SK-N-SH (cell line): Measurements from ENCODE around the gene PRRT1.

Experiments used
- CTCF ChIP-seq: fragments of 200-600 bp; sonication (generic); IDR thresholded peaks from 2 replicates; pipeline ENCODE4 v1.6.1; 2017; ENCODE audit warnings: antibody characterized with exemption, mild to moderate bottlenecking, moderate library complexity
- FOXM1 ChIP-seq: IDR thresholded peaks from 2 replicates; pipeline ENCODE4 v1.4.0; 2012; ENCODE audit warnings: low read depth, mild to moderate bottlenecking
- GABPA ChIP-seq: IDR thresholded peaks from 2 replicates; pipeline ENCODE4 v1.4.0; 2012; ENCODE audit warnings: low read depth, mild to moderate bottlenecking
- JUND ChIP-seq: IDR thresholded peaks from 2 replicates; pipeline ENCODE4 v1.4.0; 2012
- RAD21 ChIP-seq: IDR thresholded peaks from 2 replicates; pipeline ENCODE4 v1.6.1; 2012; ENCODE audit warnings: mild to moderate bottlenecking, low read length
- REST ChIP-seq: IDR thresholded peaks from 2 replicates; pipeline ENCODE4 v1.6.1; 2012; ENCODE audit warnings: mild to moderate bottlenecking, low read depth, low read length, moderate library complexity
- SIN3A ChIP-seq: IDR thresholded peaks from 2 replicates; pipeline ENCODE4 v1.6.1; 2012; ENCODE audit warnings: low read depth, mild to moderate bottlenecking, low read length, moderate library complexity, borderline replicate concordance
- TAF1 ChIP-seq: IDR thresholded peaks from 2 replicates; pipeline ENCODE4 v1.6.1; 2012; ENCODE audit warnings: low read depth, mild to moderate bottlenecking, low read length, moderate library complexity, borderline replicate concordance
- YY1 ChIP-seq: IDR thresholded peaks from 2 replicates; pipeline ENCODE4 v1.4.0; 2012; ENCODE audit warnings: low read depth, mild to moderate bottlenecking

GRCh38 chr6:32195652-32195901 is 43.8 kb upstream of the PRRT1 start:
- TF ChIP-seq CTCF: no peak; the same call in 1 of the 2 replicates
- no peak for TF ChIP-seq TAF1
- TF ChIP-seq YY1: 0 out of 2 replicates have a peak, but pooled peaks have one; percentile 11
- TF ChIP-seq REST: no peak
- TF ChIP-seq SIN3A: peak; percentile 78; the same call in 1 of the 2 replicates
- no peak for TF ChIP-seq FOXM1
- TF ChIP-seq GABPA: no peak
- TF ChIP-seq JUND: no peak
- TF ChIP-seq RAD21: no peak
